ENCODE results near the gene NRXN3.

The NRXN3 gene

DNA sequence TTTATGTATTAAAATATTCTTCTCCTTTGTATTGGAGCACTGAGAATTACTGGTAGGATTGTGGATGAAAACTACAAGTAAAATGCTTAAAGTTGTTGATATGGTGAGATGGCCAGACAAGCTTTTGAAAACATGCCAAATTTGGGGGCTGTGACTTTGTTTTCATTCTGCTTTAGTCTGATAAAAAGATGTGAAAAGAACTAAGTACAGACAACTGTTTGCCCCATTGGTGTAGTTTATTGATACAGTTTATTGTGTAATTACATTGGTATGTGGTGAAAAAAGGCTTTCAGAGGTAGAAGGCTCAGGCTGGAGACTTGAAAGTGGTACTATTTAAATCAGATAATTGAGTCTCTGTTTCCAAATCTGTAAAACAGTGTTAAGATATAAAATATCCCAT is 1294.3 kb downstream of the NRXN3 start:
- Mint-ChIP-seq H3K27me3 (no peaks in the 10 kb centered on the region), H3K27ac (no peak overlapping the region), H3K36me3 (ENCODE audit: low read depth) (no peaks in the 10 kb centered on the region), H3K4me3 (no peak overlapping the region), H3K4me1 (ENCODE audit: low read depth) (no peaks in the 10 kb centered on the region), H3K9me3 (peaks cover 6% of the 10 kb centered on the region)

DNA sequence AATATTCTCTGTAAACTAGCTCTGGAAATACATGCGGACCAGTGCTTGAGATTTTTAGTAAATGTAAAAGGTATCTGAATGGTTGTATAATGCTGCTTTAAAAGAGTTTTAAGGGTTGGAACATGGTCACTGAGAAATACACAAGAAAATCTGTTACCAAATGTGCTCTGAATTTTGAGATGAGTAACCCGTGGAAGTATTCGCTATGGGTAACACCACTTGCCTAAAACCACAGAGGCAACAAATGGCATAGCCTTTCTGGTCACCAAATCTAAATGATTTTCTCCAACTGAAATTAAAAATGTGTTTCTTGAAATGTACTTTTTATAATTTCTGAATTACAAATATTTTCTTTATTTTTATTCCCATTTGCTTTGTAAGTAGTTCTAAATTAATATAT is 1295.5 kb downstream of the NRXN3 start:
- no peaks in the 10 kb centered on the region for H3K4me1 Mint-ChIP-seq (ENCODE audit: low read depth)
- H3K27ac Mint-ChIP-seq = no peak overlapping the region
- no peaks in the 10 kb centered on the region for H3K36me3 Mint-ChIP-seq (ENCODE audit: low read depth)
- H3K9me3 Mint-ChIP-seq = peaks cover 6% of the 10 kb centered on the region
- no peak overlapping the region for H3K4me3 Mint-ChIP-seq
- H3K27me3 Mint-ChIP-seq = no peaks in the 10 kb centered on the region

DNA sequence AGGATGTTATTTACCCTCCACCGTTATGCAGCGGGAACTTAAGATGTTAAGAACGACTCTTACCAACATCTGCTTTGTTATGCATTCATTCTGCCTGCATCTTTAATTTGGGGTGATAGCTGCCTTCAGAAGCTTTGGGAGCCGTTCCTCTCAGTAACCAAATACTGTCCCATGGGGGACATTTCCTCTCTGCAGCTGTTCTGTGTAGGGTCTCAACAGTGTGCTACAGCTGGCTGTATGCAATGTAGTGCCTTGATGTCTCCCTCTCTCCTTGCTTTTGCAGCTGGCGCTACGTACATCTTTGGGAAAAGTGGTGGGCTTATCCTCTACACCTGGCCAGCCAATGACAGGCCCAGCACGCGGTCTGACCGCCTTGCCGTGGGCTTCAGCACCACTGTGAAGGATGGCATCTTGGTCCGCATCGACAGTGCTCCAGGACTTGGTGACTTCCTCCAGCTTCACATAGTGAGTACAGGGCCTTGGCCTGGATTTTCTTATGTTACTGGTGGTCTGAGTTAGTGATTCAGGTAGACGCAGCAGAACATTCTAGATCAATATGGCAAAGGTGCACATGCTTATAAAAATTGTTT is 1296.9 kb downstream of the NRXN3 start:
- no peaks in the 10 kb centered on the region for H3K27me3 Mint-ChIP-seq
- H3K9me3 Mint-ChIP-seq = peaks cover 6% of the 10 kb centered on the region
- H3K4me1 Mint-ChIP-seq (ENCODE audit: low read depth) = no peaks in the 10 kb centered on the region
- no peaks in the 10 kb centered on the region for H3K36me3 Mint-ChIP-seq (ENCODE audit: low read depth)
- H3K27ac Mint-ChIP-seq = no peak overlapping the region
- no peak overlapping the region for H3K4me3 Mint-ChIP-seq

DNA sequence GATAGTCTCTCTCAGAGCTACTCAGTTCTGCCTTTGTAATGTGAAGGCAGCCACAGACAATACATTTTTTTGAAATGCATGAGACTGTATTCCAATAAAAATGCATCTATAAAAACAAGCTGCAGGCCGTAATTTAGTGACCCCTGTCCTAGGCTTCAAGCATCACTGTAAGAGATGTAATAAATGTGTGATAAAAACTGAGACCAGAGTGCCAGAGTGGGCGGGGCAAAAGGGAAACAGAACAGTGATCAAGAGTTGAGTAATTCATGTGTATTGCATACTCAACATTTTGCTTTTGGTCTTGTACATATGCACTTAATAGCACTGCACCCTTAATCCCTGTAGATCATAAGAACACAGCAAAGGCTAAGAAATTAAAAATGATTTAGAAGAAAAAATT is 1297.7 kb downstream of the NRXN3 start:
- no peaks in the 10 kb centered on the region for H3K27me3 Mint-ChIP-seq
- no peak overlapping the region for H3K27ac Mint-ChIP-seq
- no peaks in the 10 kb centered on the region for H3K4me1 Mint-ChIP-seq (ENCODE audit: low read depth)
- no peaks in the 10 kb centered on the region for H3K36me3 Mint-ChIP-seq (ENCODE audit: low read depth)
- H3K4me3 Mint-ChIP-seq = no peak overlapping the region
- H3K9me3 Mint-ChIP-seq = peaks cover 6% of the 10 kb centered on the region

DNA sequence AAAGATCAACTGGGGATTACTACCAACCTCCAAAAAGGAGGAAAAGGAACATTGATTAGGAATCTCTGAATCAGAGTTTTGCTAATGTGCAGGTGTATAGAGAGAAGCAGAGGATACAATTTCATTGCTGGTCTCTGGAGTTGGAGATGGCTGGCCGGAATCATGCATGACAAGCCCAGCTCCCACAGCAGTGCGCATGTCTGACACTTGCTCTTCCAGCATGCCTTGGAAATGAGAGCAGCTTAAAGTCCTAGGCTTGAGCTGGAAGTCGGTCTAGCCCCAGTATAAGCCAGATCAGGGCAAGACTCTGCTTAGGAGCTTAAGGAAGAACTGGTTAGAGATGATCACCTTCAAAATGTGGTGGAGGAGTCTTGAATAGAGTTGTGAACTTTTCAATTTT is 1298.3 kb downstream of the NRXN3 start:
- no peak overlapping the region for H3K27ac Mint-ChIP-seq
- no peak overlapping the region for H3K4me3 Mint-ChIP-seq
- no peaks in the 10 kb centered on the region for H3K36me3 Mint-ChIP-seq (ENCODE audit: low read depth)
- H3K27me3 Mint-ChIP-seq = no peaks in the 10 kb centered on the region
- H3K9me3 Mint-ChIP-seq = peaks cover 6% of the 10 kb centered on the region
- no peaks in the 10 kb centered on the region for H3K4me1 Mint-ChIP-seq (ENCODE audit: low read depth)

DNA sequence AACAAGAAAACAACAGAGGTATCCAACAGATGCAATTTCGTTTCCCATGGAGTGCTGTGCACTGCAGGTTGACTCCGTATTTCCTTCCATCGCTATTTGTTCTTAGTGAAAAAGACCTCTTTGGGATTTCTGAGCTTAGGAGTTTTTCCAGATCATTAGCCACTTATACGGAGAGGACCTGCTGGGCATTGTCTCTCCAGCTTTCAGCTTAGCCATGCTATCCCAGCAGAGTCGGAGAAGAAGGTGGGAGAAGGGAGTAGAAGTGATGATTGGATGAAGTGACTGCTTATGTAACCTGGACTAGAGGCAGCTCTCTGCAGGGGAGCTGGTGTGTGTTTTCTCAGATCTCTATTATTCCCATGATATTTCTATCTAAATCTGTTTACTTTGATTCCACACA is 1303.5 kb downstream of the NRXN3 start:
- H3K27me3 Mint-ChIP-seq = no peaks in the 10 kb centered on the region
- no peak overlapping the region for H3K4me3 Mint-ChIP-seq
- no peaks in the 10 kb centered on the region for H3K9me3 Mint-ChIP-seq
- H3K36me3 Mint-ChIP-seq (ENCODE audit: low read depth) = no peaks in the 10 kb centered on the region
- H3K4me1 Mint-ChIP-seq (ENCODE audit: low read depth) = no peaks in the 10 kb centered on the region
- H3K27ac Mint-ChIP-seq = no peak overlapping the region

DNA sequence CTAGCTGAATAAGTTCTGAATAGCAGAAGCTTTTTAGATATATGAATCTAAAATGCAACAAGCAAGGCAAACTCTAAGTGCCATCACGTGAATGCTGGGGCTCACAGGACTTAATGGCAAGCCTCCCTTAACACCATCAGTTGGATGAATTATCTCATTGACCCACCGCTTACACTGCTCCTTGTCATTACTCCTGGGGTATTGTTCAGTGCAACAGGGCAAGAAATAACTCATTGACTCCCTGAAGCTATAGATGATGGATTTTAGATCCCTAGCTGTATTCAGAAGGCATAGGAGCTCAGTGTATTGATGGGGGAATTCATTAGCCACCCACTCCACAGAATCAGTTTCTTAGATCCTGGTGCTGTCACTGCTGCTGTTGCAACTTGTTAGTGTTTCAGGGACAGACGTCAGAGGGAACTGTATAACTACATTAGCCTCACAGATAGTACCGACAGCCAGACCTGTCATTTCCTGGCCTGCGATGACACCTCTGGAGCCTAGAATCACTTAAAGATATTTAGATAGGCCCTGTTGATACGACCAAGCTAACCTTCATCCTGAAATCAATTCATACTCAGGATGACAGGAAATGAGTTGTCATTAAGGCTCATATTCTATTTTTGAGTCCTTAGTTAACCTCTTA is 1305.8 kb downstream of the NRXN3 start:
- Mint-ChIP-seq H3K4me3 (no peak overlapping the region), H3K9me3 (no peaks in the 10 kb centered on the region), H3K27ac (no peak overlapping the region), H3K36me3 (ENCODE audit: low read depth) (no peaks in the 10 kb centered on the region), H3K4me1 (ENCODE audit: low read depth) (no peaks in the 10 kb centered on the region), H3K27me3 (no peaks in the 10 kb centered on the region)

DNA sequence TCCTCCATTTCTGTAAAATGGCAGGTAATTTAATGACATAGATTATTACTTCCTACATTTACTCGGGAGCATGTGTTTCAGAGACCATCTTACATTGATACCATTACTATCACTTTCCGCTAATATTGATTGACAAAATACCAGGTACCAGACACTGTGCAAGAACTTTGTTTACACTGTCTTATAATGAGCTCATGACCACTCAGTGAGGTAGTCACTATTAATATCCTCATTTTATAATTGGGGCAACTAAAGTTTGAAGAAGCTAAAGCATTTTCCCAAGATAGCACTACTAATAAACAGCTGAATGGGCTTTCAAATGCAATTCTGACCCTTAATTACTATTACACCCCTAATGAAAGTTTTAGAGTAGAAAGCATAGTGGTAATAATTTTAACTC is 1306.4 kb downstream of the NRXN3 start:
- no peak overlapping the region for H3K27ac Mint-ChIP-seq
- no peak overlapping the region for H3K4me3 Mint-ChIP-seq
- no peaks in the 10 kb centered on the region for H3K9me3 Mint-ChIP-seq
- H3K36me3 Mint-ChIP-seq (ENCODE audit: low read depth) = no peaks in the 10 kb centered on the region
- no peaks in the 10 kb centered on the region for H3K27me3 Mint-ChIP-seq
- no peaks in the 10 kb centered on the region for H3K4me1 Mint-ChIP-seq (ENCODE audit: low read depth)

DNA sequence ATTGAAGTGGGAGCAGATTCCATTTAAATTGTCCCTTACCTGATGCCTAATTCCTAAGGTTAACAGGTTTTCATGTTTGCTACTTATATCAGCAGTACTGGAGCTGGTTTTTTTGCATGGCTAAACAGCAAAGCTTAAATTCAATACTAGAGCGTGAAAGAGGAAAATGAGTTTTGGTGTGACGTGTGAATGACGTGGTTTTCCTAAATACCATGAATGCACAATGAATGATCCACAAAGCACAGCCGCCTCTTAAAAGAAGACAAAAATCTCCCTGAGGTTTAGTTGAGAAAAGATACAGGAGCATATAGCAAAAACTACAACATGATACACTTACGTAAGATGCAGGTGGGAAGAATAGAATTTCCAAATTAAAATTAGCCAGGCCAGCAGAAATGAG is 1310.0 kb downstream of the NRXN3 start:
- no peaks in the 10 kb centered on the region for H3K36me3 Mint-ChIP-seq (ENCODE audit: low read depth)
- H3K4me3 Mint-ChIP-seq = no peak overlapping the region
- no peak overlapping the region for H3K27ac Mint-ChIP-seq
- no peaks in the 10 kb centered on the region for H3K4me1 Mint-ChIP-seq (ENCODE audit: low read depth)
- no peaks in the 10 kb centered on the region for H3K27me3 Mint-ChIP-seq
- H3K9me3 Mint-ChIP-seq = no peaks in the 10 kb centered on the region

DNA sequence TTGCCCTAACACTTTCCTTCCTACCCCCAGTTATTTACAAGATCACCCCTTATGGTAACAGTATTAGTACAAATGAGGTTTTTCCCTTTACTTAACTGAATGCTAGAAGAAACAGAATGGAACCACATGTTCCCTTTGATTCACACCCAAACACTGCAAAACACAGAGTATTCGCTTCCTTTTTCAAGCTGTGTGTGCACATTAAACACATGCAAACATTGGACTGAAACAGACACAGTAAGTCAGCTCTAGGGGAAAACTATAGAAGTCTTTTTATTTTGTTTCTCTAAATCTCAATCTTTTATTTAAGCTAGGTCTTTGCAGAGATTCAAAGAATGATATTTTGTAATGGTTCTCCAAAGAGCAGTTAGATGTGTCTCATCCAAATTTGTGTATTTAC is 1312.7 kb downstream of the NRXN3 start:
- no peaks in the 10 kb centered on the region for H3K27me3 Mint-ChIP-seq
- no peaks in the 10 kb centered on the region for H3K4me1 Mint-ChIP-seq (ENCODE audit: low read depth)
- H3K27ac Mint-ChIP-seq = no peak overlapping the region
- H3K4me3 Mint-ChIP-seq = no peak overlapping the region
- no peaks in the 10 kb centered on the region for H3K9me3 Mint-ChIP-seq
- H3K36me3 Mint-ChIP-seq (ENCODE audit: low read depth) = no peaks in the 10 kb centered on the region

DNA sequence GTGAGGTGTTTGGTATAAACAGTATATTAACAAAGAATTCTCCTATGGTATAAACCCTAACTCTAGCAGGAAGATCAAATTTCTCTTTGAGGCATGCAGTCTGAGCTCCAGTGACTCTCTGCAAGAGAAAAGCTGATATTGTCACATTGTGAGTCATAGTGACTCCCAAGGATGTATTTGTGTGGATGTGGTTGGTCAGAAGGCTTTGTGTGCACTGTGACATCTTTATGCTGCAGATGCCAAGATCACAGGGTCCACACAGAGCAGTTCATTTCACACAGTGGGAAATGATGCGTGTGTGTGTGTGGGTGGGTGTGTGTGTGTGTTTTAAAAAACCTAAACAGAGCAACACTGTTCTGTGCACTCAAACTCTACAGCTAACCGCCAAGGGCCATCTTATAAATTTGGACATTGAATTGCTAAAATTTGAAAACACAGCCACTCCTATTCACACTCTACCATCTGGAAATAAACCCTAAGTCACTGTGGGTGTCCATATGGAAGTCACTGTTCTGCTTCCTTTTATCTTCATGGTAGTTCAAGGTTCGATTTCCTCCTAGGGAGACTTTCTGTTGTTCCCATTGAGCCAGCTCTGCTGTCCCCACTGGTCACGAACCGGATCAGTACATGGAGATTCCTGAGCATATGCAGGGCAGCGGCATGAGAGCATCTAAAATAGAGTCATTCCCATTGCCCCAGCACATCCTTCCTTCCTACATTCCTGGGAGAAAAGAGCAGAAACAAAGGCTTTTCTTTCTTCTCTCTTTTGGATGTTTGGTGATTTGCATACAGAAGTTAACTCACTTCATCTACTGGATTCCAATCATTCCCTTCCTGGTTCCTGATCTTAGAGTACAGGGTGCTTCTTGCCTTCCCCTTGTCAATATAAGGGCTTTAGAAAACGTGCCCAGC is 1313.6 kb downstream of the NRXN3 start:
- H3K4me3 Mint-ChIP-seq = no peak overlapping the region
- no peaks in the 10 kb centered on the region for H3K9me3 Mint-ChIP-seq
- no peaks in the 10 kb centered on the region for H3K27me3 Mint-ChIP-seq
- H3K36me3 Mint-ChIP-seq (ENCODE audit: low read depth) = no peaks in the 10 kb centered on the region
- H3K27ac Mint-ChIP-seq = no peak overlapping the region
- H3K4me1 Mint-ChIP-seq (ENCODE audit: low read depth) = no peaks in the 10 kb centered on the region

DNA sequence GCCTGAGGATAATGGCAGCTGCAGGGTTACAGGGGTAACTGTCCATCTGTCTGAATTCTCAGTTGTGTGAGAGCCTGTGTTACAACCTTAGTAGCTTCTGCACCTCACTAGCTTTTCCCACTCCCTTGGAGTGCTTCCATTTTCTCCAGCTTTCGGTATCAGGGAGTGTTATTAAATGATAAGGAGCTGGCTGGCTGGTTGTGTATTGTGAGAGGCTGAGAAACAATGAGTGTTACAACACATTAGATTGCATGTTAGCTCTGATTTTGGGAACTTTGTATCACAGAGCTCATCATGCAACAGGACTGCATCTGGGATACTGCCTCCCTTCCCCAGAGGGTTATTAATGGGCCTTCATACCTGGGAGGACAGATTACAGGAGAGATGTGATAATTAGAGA is 1317.5 kb downstream of the NRXN3 start:
- H3K9me3 Mint-ChIP-seq = no peaks in the 10 kb centered on the region
- no peaks in the 10 kb centered on the region for H3K27me3 Mint-ChIP-seq
- no peaks in the 10 kb centered on the region for H3K36me3 Mint-ChIP-seq (ENCODE audit: low read depth)
- no peaks in the 10 kb centered on the region for H3K4me1 Mint-ChIP-seq (ENCODE audit: low read depth)
- no peak overlapping the region for H3K27ac Mint-ChIP-seq
- no peak overlapping the region for H3K4me3 Mint-ChIP-seq

DNA sequence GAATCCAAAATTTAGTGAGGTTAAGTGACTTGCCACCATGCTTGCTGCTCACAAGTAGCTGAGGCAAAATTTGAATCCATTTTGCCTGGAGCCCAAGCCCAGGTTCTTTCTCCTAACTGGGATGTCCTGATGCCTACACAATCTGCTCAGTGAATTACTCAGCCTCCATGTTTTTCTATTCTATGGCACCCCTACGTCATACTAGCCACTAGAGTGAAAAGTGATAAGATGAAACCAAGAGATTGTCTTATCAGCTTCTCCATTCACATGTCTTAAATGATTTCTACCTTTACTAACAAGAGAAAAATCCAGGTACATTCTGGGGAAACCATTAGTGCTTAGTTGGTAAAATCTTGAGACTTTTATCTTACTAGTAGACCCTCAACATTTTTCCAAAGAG is 1321.0 kb downstream of the NRXN3 start:
- Mint-ChIP-seq H3K36me3 (ENCODE audit: low read depth) (no peaks in the 10 kb centered on the region), H3K27ac (no peak overlapping the region), H3K4me1 (ENCODE audit: low read depth) (no peaks in the 10 kb centered on the region), H3K4me3 (no peak overlapping the region), H3K9me3 (no peaks in the 10 kb centered on the region), H3K27me3 (no peaks in the 10 kb centered on the region)

DNA sequence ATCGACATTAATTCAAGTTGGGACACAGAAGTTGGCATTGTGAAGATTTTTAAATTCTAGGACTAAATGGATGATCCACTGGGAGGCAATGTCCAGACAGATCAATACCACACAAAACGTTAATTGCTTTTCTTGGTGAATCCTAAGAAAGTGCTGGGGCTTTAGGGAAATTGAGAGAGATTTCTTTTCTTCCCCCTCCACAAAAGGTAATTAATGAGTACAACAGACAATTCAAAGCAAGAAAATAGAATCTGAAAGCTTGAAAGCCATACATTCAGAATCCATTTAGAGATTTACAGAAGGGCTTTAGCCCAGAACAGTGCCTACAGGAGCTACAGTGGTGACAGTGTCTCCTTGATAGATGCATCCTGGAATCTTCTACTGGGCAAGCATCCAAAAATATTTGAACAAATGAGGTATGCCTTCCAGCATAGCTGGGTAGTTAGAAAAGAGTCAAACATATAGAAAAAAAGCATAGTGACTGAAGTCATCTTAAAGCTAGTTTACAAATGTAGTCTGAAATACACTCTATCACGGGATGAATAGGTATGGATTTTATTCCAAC is 1323.0 kb downstream of the NRXN3 start:
- no peaks in the 10 kb centered on the region for H3K4me1 Mint-ChIP-seq (ENCODE audit: low read depth)
- no peaks in the 10 kb centered on the region for H3K36me3 Mint-ChIP-seq (ENCODE audit: low read depth)
- no peaks in the 10 kb centered on the region for H3K27me3 Mint-ChIP-seq
- no peaks in the 10 kb centered on the region for H3K9me3 Mint-ChIP-seq
- no peak overlapping the region for H3K27ac Mint-ChIP-seq
- no peak overlapping the region for H3K4me3 Mint-ChIP-seq

DNA sequence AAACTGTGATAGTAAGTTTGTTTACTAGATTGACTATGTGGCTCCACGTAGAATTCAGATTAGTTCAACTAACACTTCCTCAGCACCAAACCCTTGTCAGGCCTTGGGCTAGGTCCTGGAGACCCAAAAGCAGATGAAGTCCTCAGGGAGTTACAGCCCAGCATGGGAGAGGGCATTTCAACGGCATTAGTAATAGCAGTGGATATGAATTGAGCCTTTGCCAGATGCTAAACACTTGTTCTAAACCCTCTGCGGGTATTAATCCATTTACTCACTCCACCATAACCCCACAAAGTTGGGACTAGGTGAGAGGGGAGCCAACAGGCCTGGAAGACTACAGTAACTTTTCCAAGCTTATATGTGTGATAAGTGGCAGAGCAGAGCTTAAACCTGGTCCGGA is 1326.5 kb downstream of the NRXN3 start:
- Mint-ChIP-seq H3K36me3 (ENCODE audit: low read depth) (no peaks in the 10 kb centered on the region), H3K9me3 (peaks cover 5% of the 10 kb centered on the region), H3K27me3 (no peaks in the 10 kb centered on the region), H3K4me3 (no peak overlapping the region), H3K27ac (no peak overlapping the region), H3K4me1 (ENCODE audit: low read depth) (no peaks in the 10 kb centered on the region)
